HPDE6-E6E7 (cell line): ENCODE results near the gene PDE7B.
"Not testable (repeated sequence)": the region's sequence is repeated elsewhere in the genome, so short reads cannot be mapped to it uniquely, and the experiment has no call there.

Experiments used
- DNase-seq: peaks from one replicate; pipeline ENCODE4 v3.0.0; 2011; ENCODE audit warnings: missing footprints; ENCODE audit errors: extremely low spot score

PDE7B gene

GRCh38 chr6:136186363-136186762 lies 334.9 kb downstream of the PDE7B start:
- no peak for DNase-seq

GRCh38 chr6:136188486-136188885 lies 337.0 kb downstream of the PDE7B start:
- no peak for DNase-seq

- DNase-seq = no peak
Observed at GRCh38 chr6:136189104-136189503, 337.6 kb downstream of the PDE7B start.

GRCh38 chr6:136191606-136192312 lies 340.3 kb downstream of the PDE7B start:
- no peak for DNase-seq

GRCh38 chr6:136192902-136193301 lies 341.4 kb downstream of the PDE7B start:
- no peak for DNase-seq

- no peak for DNase-seq
Observed at GRCh38 chr6:136201732-136202131, 350.2 kb downstream of the PDE7B start.

- no peak for DNase-seq
Observed at GRCh38 chr6:136208783-136209182, 357.3 kb downstream of the PDE7B start.

GRCh38 chr6:136209496-136209895 lies 358.0 kb downstream of the PDE7B start:
- DNase-seq = no peak

- no peak for DNase-seq
Observed at GRCh38 chr6:136210398-136211165, 359.1 kb downstream of the PDE7B start.

- DNase-seq = no peak
Observed at GRCh38 chr6:136212608-136213007, 361.1 kb downstream of the PDE7B start.

GRCh38 chr6:136213012-136213539 lies 361.6 kb downstream of the PDE7B start:
- no peak for DNase-seq

- DNase-seq = no peak
Observed at GRCh38 chr6:136213853-136214252, 362.4 kb downstream of the PDE7B start.

GRCh38 chr6:136216503-136217401 lies 365.3 kb downstream of the PDE7B start:
- DNase-seq = no peak

GRCh38 chr6:136224974-136225373 lies 373.5 kb downstream of the PDE7B start:
- not testable (repeated sequence) for DNase-seq

- DNase-seq = no peak
Observed at GRCh38 chr6:136225496-136225895, 374.0 kb downstream of the PDE7B start.

GRCh38 chr6:136226027-136226673 lies 374.6 kb downstream of the PDE7B start:
- DNase-seq = no peak

- no peak for DNase-seq
Observed at GRCh38 chr6:136226674-136227377, 375.3 kb downstream of the PDE7B start.

- no peak for DNase-seq
Observed at GRCh38 chr6:136228814-136229213, 377.3 kb downstream of the PDE7B start.

- DNase-seq = no peak
Observed at GRCh38 chr6:136230219-136230853, 378.8 kb downstream of the PDE7B start.

- DNase-seq = no peak
Observed at GRCh38 chr6:136232701-136233100, 381.2 kb downstream of the PDE7B start.
